MV-4-11 (cell line): ENCODE data around the gene ARL13B.
"Not testable (repeated sequence)": the region's sequence is repeated elsewhere in the genome, so short reads cannot be mapped to it uniquely, and the experiment has no call there.

Source experiments
- DNase-seq: peaks from one replicate; lab custom pipeline; 2025; lab: John Stamatoyannopoulos, UW

ARL13B gene

DNA sequence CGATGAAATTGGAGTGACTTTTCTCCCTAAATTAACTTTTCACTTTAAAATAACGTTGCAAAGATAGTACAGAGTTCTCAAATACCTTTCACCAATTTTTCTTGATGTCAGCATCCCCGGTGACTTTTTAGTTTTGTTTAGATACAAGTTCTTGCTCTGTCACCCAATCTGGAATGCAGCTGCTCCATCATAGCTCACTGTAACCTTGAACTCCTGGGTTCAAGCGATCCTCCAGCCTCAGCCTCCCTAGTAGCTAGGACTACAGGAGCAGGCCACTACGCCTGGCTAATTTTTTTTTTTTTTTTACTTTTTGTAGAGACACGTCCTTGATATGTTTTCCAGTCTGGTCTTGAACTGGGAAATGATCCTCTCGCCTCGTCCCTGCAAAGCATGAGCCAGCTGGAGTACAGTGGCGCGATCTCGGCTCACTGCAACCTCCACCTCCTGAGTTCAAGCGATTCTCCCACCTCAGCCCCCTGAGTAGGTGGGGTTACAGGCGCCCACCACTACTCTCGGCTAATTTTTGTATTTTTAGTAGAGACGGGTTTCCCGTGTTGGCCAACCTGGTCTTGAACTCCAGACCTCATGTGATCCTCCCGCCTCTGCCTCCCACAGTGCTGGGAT, 83.7 kb downstream of the ARL13B start:
- DNase-seq: no peak

DNA sequence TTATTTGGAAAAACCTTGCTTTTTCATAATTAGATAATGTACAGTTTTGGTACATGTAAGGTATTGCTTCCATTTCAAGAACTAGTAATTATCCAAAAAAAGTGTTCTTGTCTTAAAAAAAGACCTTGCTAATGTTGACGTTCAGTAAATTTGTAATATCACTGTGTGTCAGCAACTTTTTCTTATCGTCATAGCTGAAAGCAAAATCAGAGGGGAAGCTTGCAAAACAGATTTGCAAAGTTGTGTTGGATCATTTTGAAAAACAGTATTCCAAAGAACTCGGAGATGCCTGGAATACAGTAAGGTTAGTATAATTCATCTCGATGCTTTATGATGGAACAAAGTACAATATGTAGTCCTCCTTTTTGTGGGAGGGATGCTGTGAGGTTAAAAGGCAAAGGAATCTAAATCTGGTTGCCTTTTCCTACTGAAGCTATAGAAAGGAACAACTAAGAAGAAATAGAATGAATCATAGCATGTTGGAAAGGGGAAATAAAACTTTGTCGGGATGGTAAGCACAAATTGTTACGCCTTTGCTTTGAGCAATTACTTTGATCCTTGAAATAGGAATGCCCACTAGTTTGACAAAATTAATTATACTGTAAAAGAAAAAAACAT, 84.4 kb downstream of the ARL13B start:
- peak; percentile 25 for DNase-seq

DNA sequence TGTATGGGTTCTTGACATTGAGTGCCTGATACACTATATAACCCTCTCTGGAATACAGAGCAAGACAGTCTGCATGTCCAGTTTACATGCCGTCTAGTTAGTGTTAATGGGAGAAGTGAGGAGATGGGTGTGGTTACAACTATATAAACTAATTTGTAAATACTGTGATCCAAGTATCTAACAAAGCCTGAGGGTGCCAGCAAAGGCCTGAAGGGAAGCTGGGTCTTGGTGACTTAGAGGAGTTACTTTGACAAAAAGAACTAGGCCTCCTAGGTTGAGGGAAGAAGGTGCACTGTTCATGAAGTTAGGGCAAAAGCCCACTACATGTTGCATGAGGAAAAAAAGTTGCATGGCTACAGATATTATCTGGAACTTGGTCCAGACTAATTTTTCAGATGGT, 85.2 kb downstream of the ARL13B start:
- DNase-seq: no peak

DNA sequence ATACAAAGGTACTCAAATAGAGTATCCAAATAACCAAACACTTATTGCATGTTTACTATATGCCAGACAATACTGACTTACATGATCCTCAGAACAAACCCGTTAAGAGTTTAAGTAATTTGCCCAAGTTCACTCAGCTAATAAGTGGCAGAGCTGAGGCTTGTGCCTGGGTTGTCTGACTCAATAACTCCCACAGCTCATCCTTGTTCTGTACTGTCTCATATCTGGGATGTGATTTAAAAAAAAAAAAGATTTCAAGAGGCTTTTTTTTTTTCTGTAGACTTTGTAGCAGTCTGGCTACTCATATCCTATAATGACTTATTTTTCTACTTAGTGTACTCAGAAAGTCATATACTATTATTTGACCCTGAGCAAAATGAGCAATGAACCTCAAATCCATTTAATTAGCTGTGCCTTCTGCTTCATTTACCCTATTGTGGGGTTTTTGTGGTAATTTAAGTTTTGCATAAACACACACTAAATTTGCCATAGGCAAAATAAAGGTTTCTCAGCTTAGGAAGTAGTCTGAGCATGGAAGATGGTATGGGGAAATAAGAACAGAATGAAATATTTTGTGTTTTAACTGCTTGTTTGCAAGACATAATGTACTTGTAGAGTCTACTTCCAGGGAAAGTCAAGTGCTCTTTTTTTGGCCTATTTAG, 86.0 kb downstream of the ARL13B start:
- no peak for DNase-seq

DNA sequence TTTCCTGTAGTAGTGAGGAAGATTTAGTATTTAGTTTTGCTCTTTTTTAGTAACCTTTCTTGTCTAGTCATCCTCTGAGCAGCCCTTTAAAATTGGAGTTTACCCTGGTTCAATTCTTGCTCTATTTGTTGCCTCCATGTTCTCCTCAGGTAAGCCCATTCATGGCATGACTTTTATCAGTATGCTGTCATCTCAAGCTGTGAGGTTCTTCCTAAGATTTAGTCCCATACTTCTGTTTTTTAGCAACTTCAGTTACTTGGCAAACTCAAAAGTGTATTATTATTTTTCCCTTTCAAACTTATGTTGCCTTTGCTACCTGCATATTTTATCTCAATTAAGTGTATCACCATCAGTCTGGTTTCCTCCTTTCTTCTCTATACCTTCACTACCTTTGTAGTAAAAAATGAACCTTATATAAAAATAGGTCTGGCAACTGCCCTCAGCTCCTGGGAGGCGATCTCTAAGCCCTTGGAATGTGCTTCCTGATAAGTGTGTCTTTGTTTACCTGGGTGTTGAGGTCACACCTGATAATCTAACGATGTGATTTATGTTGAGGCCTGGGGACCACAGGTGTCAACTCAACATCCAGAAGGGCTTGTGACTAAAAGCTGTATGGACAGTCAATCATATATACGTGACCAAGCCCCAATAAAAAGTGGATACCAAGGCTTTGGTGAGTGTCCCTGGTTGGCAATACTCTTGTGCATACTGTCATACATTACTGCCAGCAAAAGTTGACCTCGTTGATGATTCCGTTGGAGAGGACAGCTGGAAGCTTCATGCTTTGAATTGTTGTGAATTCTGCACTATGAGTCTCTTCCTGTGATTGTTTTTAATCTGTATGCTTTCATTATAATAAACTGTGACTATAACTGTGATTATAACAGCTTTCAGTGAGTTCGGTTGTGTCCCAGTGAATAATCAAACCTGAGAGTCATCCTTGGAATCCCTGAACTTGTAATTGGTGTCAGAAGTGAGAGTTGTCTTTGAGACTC, 86.8 kb downstream of the ARL13B start:
- no peak for DNase-seq

DNA sequence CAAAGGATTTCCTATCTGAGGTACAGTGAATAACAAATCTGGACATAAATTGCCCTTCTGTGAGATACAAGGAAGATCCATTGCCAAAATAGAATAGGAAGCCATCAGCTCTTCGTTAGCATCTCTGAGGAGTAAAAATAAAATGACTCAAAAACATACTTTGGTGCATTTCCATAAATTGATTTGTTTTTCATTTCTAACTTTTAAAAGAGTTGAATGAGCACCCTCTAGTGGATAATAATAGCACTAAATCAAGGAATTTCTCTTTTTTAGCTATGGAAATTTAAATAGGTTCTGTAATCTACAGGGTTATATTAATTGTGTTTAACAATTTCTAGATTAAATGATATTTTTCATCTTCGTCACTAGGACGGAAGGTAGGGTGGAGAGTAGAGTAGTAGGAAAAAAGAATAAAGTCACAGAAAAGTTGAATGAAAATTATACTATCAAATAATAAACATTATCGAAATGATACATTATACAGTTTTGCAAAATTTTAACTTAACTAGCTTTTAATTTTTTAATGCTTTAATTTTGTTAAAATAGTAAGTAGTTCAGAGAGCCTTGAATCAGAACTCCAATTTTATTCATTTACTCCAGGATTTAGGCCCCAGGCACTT, 89.3 kb downstream of the ARL13B start:
- DNase-seq: no peak

DNA sequence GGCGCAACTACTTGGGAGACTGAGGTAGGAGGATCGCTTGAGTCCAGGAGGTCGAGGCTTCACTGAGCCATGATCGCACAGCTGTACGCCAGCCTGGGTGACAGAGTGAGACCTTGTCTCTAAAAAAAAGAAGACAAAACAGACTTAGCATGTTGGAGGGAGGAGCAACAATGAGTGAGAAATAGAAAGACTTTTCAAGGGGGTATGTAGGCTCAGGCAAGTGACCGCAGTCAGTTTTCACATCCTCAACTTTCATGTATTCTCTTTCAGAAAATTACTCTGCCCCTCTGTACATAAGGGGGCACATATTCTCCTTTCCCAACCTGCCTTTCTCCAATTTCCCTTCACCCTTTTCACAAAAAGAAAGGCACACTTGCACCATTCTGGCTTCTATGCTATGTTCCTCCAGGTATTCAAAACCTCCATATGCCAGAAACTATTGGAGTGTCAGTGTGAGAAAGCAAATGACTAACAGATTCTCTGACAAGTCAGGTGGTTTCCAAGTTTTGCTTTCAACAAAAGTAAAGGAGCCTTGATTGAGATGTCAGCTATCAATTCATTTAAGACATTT, 90.5 kb downstream of the ARL13B start:
- DNase-seq: no peak

DNA sequence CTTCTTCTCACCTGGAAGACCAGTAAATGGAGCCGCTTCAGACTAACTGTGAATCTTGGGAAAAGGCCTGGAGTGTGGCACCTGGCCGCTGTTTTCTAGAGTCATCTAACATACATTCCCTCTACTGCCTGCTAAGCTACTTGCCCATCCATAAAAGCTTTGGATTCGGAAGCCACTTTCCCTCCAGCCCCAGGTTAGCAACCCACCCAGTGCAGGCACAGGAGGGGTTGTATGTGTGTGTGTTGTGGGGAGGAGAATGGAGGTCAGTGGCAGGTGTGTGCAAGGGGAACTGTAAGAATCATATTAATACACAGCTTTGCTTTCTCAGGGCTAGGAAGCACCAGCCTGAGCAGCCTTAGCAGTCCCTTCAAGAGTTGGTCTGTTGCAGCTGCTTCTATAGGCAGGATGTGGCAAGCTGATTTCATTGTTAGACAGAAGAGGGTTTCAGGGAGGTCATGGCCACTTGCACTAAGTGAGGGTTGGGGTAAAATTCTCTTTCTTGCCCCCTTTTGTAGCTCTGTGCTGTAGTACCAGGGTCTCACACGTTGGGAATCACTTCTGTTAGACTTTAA, 91.8 kb downstream of the ARL13B start:
- DNase-seq: no peak

DNA sequence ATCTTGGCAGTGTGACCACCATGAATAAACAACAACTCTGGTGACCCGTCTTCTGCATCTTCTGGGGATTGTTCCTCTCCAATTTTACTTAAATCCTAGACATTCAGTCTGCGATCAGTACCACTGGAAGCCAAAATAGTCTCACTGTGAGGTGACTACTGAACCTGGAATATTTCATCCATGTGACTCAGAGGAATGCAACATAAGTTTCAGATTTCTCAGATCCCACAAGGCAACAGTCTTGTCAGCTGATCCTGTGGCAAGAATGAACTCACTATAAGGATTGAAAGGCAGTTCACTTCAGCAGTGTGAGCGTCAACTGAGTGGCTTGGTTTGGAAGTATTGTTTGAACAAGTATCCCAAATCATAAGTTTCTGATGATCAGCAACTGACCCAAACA, 96.1 kb downstream of the ARL13B start:
- no peak for DNase-seq

DNA sequence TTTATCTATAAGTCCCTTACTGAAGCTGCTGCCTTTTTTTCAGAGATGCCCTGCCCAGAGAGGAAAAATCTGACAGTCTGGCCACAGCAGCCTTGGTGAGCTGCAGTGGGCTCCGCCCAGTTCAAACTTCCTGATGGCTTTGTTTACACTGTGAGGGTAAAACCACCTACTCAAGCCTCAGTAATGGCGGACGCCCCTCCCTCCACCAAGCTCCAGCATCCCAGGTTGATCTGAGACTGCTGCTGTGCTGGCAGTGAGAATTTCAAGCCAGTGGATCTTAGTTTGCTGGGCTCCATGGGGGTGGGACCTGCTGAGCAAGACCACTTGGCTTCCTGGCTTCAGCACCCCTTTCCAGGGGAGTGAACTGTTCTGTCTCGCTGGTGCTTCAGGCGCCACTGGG, 100.6 kb downstream of the ARL13B start:
- not testable (repeated sequence) for DNase-seq

DNA sequence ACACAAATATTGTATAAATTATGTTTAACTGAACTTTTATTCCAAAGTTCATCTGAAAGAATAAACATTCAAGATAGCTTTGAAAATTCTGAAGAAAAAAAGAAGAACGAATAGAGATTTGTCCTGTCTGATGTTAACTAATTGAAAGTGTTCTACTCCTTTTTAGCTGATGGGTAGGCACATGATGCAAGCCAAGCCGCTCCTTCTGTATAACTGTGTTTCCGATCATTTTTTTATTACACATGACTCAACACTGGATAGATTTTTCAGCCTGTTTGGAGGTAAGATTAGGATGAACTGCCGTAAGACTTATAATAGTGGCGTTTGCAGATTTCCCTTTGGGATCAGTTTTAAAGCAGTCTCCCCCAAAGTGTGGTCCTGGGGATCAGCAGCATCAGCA, 101.9 kb downstream of the ARL13B start:
- no peak for DNase-seq

DNA sequence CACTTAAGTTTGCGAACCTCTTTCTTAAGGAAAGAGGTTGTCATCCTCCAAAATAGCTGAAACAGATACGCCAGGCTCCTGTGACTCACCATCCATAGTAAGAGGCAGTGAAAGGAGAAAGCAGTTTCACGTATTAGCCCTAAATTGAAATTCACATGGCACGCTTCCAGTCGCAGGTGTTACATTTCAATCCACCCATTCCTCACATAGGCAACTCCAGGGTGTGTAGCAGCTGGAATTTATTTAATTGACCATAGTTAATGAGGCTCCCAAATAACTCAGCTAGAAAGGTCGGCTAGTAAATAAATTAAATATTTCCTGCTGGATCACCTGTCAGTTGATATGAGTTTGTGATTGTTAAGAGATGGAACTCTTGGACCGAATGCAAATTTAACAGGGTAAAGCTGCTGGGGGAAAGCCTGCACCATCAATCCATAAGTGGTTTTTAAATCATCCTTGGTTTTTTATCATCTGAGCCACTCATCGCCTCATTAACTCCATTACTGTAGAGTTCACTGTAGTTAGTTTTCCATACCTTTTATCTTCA, 102.5 kb downstream of the ARL13B start:
- DNase-seq: no peak

DNA sequence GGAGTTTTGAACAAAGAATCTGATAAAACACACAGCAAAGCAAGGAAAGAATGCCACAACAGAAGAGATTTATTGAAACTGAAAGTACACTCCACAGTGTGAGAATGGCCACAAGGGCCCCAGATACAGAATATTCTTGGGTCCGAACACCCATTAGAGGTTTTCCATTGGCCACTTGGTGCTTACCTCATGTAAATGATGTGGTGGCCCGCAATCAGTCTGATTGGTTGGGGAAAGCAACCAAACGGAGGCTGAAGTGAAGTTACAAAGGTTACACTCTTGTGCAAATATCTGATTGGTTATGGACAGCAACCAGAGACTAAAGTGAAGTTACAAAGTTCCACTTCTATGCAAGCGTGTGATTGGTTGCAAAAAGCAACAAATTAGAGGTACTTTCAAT, 103.3 kb downstream of the ARL13B start:
- DNase-seq: no peak

DNA sequence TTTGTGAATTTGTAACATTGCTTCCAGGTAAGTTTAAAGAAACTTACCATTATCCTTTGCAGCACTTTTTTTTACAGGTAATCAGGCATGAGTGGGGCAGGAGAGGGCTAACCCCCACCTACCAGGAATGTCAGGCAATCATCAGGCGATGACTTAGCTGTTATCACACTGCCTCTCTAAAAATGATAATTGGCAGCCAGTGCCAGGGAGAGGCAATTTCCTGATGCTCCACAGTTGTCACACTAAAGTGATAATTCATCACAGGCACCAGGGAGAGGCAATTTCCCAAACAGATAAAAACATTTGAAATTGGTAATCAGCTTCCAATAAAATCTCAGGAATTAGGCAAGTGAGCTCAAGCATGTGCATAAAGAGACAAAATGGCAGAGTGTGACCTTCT, 109.2 kb downstream of the ARL13B start:
- no peak for DNase-seq

DNA sequence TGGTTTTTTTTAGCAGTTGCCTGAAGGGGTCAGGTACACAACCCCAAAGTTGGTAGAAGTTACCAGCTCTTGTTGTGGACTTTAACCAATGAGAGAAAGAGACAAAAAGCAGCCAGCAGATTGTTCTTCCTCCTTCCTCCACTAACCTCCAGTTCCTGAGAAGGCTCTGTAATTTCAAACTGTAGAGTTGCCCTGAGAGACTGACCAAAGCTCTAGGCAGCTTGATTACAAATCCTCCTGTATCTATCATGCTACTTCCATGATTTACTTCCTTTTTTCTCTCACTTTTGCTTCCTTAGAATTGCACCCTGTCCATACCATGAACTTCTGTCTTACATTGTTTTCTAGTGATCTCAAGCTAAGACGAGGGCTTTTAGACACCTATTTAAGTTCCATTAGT, 112.1 kb downstream of the ARL13B start:
- peak; percentile 82 for DNase-seq

DNA sequence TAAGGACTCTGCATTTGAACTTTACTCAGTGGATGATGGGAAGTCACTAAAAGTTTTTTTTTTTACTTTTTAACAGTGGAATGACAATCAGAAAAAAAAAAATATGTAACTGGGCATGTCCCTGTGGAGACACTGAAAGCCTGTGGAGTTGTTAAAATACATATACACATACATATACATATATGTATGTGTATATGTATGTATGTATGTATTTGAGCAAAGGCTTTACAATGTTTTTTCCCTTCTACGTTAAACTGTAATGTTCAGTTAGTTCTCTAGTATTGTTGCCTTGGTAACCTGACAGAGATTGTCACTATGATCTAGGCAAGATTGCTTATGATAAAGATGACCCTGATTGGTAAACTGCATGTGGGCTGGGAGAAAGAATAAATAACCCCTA, 113.2 kb downstream of the ARL13B start:
- no peak for DNase-seq

DNA sequence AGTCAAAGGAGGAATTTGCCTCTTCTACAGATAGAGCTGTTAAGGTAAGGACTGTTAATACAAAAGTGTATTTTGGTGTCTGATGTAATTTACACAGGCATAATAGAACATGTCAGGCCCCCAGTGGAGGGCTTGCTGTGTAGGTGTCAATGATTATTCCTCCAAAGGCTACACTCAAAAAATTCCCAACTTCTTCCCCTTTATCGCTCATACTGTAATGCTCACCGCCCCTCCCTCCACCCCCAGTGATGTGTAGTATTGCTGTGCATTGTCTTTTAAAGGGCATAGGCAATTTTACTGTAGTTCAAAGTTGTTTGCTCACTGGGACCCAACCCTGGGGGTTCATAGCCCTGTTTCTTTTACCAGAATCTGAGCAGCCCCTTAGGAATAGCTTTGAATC, 115.2 kb downstream of the ARL13B start:
- DNase-seq: no peak

DNA sequence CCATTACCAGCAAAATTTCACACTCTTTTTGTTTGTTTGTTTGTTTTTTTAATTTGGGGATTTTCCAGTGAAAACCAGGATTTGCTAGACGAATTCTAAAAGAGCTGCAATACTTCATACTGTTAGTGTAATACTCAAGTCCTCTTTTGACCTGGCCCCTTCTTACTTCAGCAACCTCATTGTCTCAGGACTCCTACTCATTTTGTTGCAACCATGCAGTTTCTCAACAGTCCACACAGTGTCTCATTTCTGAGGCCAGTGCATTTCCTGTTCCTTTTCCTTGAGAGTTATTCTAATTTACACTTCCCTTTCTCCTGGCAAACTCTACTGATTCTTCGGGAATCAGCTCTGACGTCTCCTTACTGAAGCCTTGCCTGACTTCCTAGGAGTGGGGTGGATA, 118.5 kb downstream of the ARL13B start:
- DNase-seq: peak; percentile 68

DNA sequence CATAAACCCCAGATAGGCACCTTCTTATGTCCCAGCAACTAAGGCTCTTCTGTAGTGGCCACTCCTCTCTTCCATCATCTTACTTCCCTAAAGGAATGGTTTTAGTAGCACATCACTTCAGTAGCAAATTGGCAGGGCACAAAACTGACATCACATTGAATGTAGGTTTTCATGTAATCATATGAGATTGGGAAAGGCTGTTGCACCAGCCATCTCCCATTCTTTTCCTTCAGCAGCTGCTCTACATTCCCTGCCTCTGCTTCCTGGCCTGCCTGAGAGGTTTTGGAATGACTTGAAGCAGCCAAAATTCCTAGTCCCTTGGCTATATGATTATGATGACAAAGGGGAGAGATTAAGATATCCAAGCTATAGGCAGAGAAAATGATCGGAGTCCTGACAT, 119.4 kb downstream of the ARL13B start:
- DNase-seq: no peak

DNA sequence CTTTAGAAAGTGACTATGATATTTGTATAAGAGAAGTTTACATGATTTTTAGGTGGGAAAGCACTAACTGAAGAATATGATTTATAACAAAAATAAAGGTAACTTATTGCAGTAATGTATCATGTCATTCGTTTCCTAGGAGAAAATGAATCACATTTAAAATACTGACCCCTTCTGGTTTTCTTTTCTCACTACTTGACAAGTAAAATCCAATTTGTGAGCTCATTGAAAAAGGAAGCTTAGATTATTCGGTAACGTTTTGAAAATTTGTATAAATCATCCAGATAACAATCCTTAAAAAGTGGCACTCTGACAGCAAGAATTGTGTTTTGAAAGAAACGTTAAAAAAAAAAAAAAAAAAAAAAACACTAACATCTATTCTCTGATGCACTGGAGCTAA, 121.9 kb downstream of the ARL13B start:
- DNase-seq: peak; percentile 23
